Measurements from ENCODE around the gene CDH5.
"Not testable (repeated sequence)": the region's sequence is repeated elsewhere in the genome, so short reads cannot be mapped to it uniquely, and the experiment has no call there.

The CDH5 gene

DNA sequence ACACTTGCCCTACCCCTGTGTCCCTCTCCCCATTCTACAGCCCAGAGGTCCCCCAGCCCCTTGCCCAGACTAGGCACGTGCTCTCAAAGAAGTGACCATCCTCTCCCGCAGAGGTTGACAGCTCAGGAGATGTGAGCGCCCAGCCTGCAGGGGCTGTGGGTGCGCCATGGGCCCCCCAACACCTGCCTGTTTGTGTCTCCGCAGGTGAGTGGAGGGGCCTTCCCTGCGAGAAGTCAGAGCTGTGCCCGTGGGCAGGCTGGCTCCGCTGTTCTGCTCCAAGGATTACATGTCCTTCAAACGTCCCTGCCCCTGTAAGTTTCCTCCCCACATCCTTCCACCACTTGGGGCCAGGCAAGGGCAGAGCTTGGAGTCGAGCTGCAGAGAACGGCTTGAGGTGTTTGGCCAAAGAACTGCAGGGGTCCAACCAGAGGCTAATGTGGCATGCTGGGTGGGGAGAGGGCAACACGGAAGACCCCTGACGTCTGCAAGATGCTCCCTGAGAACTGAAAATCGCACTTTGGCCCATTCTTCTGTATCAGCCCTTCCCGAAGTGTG is 71.0 kb downstream of the CDH5 start:
- no peak for DNase-seq (ENCODE audit: low spot score)

DNA sequence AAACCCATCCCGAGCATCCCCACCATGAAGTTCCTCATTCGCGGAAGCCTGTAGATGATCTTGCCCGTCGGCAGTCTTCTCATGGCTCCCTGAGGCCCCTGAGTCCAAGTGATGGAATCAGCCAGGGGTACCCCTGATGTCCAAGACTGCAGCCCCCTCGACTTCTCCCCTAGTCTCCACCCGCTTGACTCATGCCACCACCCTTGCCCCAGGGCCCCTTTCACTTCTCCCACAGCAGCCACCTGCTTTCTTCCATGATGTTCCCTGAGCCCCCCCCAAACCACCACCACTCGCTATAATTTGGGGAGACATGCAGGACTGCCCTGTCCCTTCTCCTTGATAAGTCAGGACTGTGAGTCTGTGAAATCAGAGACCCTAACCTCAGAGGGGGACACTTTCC is 72.0 kb downstream of the CDH5 start:
- DNase-seq (ENCODE audit: low spot score): no peak

DNA sequence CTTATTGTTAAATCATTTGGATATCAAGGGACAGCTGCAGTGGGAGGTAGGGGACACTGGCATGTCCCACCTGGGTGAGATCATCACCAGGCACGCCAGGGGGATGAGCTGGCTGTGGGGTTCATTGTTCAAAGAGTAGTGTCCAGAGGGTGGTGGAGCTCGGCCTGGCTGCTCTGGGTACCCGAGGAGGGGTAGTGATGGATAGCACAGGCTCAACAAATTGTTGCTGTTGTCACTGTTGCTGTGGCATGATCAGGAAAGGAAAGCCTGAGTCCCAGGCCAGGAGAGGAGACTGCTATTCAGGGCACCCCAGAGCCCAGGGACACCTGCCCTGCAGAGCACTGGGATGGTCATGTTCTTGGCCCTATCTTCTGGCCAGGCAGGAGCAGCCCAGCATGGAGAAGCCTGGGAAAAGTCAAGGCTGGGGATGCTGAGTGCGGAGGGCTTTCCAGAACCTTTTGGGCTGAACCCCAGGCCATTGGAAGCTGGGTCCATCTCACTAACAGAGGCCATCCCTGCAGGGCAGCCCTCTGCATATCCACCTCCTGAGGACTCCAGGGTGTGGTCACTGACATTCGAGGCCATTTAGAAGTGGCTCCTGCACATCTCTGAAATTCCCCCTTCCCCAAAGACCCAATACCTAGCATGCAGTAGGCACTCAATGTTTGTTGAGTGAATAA is 72.7 kb downstream of the CDH5 start:
- DNase-seq (ENCODE audit: low spot score): no peak

DNA sequence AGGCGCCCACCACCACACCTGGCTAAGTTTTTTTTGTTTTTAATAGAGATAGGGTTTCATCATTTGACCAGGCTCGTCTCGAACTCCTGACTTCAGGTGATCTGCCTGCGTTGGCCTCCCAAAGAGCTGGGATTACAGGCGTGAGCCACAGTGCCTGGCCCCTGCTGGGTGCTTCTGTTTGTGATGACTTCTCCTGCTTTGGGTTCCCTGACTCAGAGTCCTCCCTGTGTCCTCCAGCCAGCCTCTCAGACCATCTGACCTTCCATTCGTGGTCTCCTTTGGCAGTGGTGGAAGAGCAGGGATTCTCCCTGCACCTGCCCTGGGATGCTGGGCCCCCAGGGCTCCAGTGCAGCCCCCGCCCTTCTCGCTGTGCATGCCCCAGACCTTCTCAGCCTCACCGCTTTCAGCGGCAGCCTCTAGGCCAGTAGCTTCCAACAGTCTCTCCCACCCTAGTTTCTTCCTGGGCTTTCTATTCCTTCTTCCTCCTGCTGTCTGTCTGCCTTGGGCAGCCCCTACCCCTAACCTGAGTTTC is 73.8 kb downstream of the CDH5 start:
- DNase-seq (ENCODE audit: low spot score): peak; percentile 49

DNA sequence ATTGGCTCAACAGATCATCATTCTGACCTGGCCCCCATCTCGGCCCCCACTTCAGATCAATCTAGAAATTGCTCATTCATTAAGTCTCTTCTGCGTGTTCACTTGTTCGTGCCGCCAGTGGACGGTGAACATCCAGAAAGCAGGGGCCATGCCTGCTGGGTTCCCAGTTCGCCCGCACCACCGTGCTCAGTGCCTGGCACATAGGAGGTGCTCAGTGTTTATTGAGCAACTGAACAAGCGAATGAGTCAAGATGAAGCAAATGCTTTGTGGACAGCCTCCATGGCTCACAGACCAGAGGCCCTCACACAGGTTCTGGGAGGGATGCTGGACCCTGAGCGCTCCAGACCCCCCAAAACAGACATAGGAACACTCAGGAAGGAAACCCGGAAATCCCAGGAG is 74.5 kb downstream of the CDH5 start:
- peak; percentile 17 for DNase-seq (ENCODE audit: low spot score)

DNA sequence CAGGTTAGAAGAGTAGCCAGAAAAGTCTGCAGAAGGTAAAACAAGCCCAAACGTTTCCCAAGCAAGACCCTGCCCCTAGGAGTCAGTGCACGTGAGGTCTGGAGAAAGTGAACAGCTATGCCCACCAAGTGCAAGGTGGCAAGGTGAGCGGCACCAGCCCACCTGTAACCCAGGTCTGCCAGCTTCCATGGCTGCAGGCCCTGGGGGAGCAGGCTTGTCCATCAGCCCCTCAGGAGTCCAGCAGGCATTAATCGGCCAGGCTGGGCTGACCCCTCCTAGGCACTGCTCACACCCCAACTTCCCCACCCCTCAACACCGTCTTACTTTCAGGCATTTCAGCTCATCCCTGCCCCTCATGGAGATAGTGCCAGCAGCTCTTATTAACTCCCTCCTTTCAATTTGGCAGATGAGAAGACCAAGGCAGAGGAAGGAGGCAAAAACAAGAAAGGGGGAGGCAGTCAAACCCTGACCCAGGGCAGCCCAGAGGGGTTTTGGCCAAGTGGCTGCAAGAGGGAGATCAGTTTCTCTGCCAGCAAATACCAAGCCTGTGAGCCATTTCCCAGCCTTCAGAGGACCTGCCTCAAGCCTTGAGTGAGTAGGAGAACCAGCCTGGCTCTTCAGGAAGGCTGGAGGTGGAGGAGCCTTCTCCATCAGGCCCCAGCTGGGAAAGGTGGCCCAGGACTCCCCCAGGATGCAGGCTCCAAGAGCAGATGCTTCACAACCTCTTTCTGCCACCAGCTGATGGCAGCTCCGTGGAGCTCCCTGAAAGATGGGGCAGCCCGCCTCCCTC is 75.3 kb downstream of the CDH5 start:
- peak; percentile 61 for DNase-seq (ENCODE audit: low spot score)

DNA sequence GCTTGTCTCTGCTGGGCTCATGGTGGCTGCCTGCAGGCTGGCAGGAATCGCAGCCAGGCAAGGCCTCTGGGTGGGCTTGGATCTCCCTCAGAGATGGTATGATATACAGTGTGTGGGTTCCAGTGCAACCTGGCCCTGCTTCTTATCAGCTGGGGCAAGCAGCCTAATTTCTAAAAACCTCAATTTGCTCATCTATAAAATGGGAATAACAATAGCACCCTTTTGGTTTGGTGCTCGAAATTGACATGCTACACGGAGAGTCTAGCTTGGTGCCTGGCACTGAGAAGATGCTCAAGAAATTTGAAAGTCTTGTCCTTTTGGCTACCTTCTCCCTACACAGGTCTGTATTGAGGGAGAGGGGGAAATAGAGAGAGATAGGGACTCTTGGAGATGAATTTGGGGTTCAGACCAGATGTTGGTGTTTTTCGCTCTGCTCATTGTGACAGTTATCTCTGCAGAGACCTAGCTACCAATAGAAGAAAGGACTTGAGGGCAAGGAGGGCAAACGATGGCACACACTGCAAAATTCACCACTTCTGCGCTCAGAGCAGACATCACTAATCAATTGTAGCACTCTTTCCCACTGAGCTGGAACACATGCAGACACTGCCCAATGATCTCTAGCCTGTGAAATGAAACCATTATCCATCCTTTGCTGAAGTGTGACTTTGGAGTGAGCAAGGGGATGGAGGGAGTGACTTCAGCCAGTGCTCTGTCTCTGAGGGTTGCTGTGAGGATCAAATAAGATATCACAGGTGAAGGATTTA is 76.2 kb downstream of the CDH5 start:
- peak; percentile 30 for DNase-seq (ENCODE audit: low spot score)

DNA sequence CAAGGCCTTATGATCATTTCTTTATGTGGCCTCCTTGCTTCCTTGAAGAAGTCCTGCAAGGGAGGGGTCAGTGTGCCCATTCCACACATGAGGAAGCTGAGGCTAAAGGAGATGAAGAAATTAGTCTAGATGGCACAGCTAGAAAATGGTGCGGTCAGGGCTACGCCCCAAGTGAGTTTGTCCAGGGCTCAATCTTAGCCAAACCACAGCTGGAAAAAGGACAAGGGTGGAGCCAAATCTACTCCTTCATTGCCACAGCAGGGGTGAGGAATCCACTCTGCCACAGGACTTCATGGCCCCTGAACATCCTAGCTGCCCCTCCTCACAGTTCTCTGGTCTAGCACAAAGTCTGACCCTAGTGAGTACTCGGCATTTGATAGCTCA is 76.8 kb downstream of the CDH5 start:
- peak; percentile 22 for DNase-seq (ENCODE audit: low spot score)

DNA sequence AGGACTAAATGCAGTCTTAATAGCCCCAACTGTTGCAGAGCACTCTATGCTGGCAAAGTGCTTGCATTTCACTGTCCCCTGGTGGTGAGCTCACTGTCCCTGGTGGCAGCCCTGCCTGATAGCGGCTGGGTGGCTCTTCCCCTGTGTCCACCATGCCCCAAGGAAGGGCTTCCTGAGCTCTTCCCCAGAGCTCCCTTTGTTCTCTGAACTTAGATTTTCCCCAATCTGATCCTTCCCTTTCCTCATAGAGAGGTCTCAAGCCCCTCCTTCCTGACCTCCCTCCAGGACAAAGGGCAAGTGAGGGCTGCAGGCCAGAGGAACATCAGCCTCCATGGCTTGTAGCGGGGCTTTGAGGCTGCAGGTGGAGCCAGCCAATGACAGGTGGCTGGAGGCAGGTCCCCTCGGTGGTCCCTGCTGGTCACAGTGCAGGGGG is 77.6 kb downstream of the CDH5 start:
- peak; percentile 36 for DNase-seq (ENCODE audit: low spot score)

DNA sequence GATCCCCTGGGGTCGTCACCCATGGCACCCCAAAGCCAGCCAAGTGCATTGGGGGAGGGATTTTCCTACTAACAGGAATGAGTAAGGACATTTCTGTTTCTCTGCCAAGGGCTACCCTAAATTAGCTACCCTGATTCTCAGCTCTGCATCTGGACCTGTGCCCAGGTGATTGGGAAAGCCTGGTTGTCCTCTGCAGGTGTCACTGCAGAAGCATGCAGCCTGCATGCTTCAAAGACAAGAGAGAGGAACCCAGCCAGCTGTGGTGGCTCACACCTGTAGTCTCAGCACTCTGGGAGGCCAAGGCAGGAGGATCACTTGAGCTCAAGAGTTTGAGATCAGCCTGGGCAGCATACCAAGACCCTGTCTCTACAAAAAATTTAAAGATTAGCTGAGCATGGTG is 80.2 kb downstream of the CDH5 start:
- peak; percentile 37 for DNase-seq (ENCODE audit: low spot score)

DNA sequence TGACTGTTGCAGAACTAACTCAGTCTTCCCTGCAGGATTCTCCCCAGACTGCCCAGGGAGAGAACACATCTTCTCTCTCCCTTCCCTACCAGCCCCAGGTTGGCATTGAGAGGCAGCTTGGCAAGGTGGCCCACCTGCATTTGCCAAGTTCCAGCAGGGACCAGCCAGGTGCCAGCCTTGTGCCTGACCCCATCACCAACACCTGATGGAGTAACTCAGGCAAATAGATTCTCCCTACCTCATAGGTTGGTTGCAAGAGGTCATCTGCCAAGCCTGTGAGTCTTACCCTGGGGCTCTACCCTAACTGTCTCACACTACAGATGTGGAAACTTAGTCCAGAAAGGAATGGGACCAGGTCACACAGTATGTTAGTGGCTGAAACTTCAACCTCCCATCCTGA is 81.0 kb downstream of the CDH5 start:
- peak; percentile 15 for DNase-seq (ENCODE audit: low spot score)

DNA sequence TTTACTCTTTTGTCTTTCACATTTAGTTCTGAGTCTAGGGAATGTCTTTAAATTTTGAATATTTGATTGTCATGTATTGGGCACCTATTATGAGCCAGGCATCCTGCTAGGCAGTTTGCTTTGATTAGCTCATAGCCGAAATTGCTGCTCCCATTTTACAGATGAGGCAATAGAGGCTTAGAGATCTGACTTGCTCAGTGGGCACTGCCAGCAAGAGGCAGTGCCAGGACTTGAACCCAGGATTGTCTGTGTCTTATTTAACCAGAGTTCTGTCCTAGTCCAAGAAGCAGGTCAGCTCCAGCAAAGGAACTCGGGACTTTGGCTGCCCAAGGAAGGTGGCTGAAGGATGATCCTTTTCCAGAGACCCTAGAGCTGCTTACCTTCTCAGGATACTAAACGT is 85.1 kb downstream of the CDH5 start:
- peak; percentile 4 for DNase-seq (ENCODE audit: low spot score)

DNA sequence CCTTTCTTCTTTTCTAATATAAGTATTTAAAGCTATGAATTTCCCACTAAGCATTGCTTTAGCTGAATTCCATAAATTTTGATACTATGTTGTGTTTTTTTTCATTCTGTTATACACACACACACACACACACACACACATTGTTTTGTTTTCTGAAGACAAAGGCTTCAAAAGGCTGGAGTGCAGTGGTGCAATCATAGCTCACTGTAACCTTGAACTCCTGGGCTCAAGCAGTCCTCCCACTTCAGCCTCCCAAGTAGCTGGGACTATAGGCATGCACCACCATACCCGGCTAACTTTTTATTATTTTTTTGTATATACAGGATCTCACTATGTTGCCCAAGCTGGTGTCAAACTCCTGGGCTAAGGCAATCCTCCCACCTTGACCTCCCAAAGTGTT is 86.7 kb downstream of the CDH5 start:
- DNase-seq (ENCODE audit: low spot score): not testable (repeated sequence)
